Measurements from ENCODE around the gene PFKFB4. TPM values are rescaled to one million over a fixed set of nuclear protein-coding genes. Genes with fewer than 3 reads are reported as not detected.

Gene PFKFB4
- total and polyA plus RNA-seq, 2 of the 4 experiments (the other 2 are of a cell fraction): 16.9 to 17.0 TPM

DNA sequence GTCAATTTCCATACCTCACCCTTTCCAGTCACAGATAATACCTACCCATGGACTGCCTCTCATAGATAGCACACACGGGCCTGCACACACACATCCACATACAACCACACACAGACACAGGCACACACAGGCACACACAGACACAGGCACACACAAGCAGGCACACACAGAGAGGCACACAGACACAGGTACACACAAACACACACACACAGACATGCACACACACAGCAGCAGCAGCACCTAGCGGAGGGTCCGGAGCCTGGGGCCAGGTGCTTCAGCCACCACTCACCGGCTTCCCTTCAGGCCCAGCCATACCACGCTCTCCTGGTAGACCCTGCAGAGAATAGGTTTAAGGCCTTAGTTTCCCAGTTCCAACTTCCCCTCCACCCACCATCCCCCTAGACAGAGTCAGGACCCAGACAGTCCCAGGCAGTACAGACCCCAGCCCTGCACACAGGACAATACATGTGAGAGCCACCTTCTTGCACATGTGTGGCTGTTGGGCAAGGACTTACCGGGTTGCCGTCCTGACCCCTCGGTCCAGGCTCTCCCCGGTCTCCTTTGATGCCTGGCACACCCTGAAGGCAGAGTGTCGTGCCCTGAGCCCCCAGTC lies 17.5 kb upstream of the PFKFB4 start:
- peak overlapping the region; percentile 91; the same call in 1 of the 2 replicates for H2AK5ac ChIP-seq (ENCODE audit: low read depth, low read length)
- in situ Hi-C loops (cut with MboI; ENCODE audit: low sequenced_read_pairs): no loop called here
- H3K27me3 ChIP-seq (ENCODE audit: control insufficient read depth, insufficient read depth, low read length): no peaks in the 10 kb centered on the region
- no peak overlapping the region for H2BK15ac ChIP-seq (ENCODE audit: low read depth, low read length)
- ATAC-seq (ENCODE audit: low read depth) (no peak), DNase-seq (no peak)
- no peak overlapping the region for H3K9ac ChIP-seq (ENCODE audit: low read depth, low read length)
- no peak overlapping the region for H2BK120ac ChIP-seq (ENCODE audit: low read depth, low read length)
- H3K23ac ChIP-seq (ENCODE audit: low read depth, low read length): no peak overlapping the region
- H3K4me1 ChIP-seq (ENCODE audit: control insufficient read depth, insufficient read depth, low read length): no peaks in the 10 kb centered on the region
- H4K5ac ChIP-seq (ENCODE audit: low read depth, low read length): no peak overlapping the region
- 0 out of 2 replicates have a peak overlapping the region, but pooled peaks have one; percentile 35 for H3K4ac ChIP-seq (ENCODE audit: low read depth, low read length)
- peaks cover 4 to 9% of the 10 kb centered on the region in 2 experiments; a peak in 2 of 4 replicates for H3K79me1 ChIP-seq (ENCODE audit: low read depth in 1 of 2, low read length in 2 of 2)
- H2AK9ac ChIP-seq (replicated peaks; ENCODE audit: low read depth, low read length, poor library complexity): peak overlapping the region; percentile 28
- dilution Hi-C loops (cut with HindIII; ENCODE audit: low sequenced_read_pairs, unreplicated experiment): no loop called here
- no TSS peak for BruUV-seq (replicated peaks)
- no peak overlapping the region for H2AFZ ChIP-seq (replicated peaks; ENCODE audit: low read length, poor library complexity)
- H2BK5ac ChIP-seq (ENCODE audit: low read depth, low read length, poor library complexity, severe bottlenecking): peak overlapping the region; percentile 55
- peaks cover 6% of the 10 kb centered on the region; the same call in 1 of the 2 replicates for H4K20me1 ChIP-seq (ENCODE audit: insufficient read depth, low read length)
- no peak overlapping the region for H3K14ac ChIP-seq (replicated peaks; ENCODE audit: low read depth, low read length)
- no peak overlapping the region; the same call in 1 of the 2 replicates for H4K91ac ChIP-seq (ENCODE audit: insufficient read depth, low read depth, low read length)
- 96% methylated on average over 5 of the region's 10 CpGs; no CpG with 5 or more reads in 1 of the 2 experiments for WGBS, 2 experiments (ENCODE audit: extremely low coverage in 2 of 2, insufficient read length in 1 of 2)
- H3K9me3 ChIP-seq (ENCODE audit: control insufficient read depth, insufficient read depth, low read length): no peaks in the 10 kb centered on the region
- intact Hi-C loops (cut with micrococcal nuclease): no loop called here
- peak overlapping the region in 1 of 2 experiments; percentile 42; a peak in 1 of 4 replicates for H4K8ac ChIP-seq (ENCODE audit: low read depth in 2 of 2, low read length in 2 of 2)
- peaks cover 11% of the 10 kb centered on the region for H3K9me1 ChIP-seq (ENCODE audit: insufficient read depth, low read length)
- H3K18ac ChIP-seq (ENCODE audit: low read depth, low read length): no peak overlapping the region
- H3K4me2 ChIP-seq (ENCODE audit: low read depth, low read length): no peak overlapping the region
- H2BK20ac ChIP-seq (ENCODE audit: low read depth, low read length): no peak overlapping the region
- no peak overlapping the region for H3K56ac ChIP-seq (ENCODE audit: extremely low read depth, insufficient read depth, low read length)
- H3K36me3 ChIP-seq (ENCODE audit: control insufficient read depth, insufficient read depth, low read length): peaks cover 82% of the 10 kb centered on the region
- H3K27ac ChIP-seq (ENCODE audit: insufficient read depth, low read length): no peak overlapping the region
- POLR2A ChIA-PET (ENCODE audit: unreplicated experiment): no interaction called here
- CTCF ChIA-PET: no interaction called here
- no peak for TF ChIP-seq POLR2A (IDR thresholded peaks at IDR 0.05; ENCODE audit: low read depth, low read length)
- TF ChIP-seq, protein P1, sequence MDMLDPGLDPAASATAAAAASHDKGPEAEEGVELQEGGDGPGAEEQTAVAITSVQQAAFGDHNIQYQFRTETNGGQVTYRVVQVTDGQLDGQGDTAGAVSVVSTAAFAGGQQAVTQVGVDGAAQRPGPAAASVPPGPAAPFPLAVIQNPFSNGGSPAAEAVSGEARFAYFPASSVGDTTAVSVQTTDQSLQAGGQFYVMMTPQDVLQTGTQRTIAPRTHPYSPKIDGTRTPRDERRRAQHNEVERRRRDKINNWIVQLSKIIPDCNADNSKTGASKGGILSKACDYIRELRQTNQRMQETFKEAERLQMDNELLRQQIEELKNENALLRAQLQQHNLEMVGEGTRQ (IDR thresholded peaks at IDR 0.05; ENCODE audit: low read depth, low read length): no peak
- TF ChIP-seq, protein P2, sequence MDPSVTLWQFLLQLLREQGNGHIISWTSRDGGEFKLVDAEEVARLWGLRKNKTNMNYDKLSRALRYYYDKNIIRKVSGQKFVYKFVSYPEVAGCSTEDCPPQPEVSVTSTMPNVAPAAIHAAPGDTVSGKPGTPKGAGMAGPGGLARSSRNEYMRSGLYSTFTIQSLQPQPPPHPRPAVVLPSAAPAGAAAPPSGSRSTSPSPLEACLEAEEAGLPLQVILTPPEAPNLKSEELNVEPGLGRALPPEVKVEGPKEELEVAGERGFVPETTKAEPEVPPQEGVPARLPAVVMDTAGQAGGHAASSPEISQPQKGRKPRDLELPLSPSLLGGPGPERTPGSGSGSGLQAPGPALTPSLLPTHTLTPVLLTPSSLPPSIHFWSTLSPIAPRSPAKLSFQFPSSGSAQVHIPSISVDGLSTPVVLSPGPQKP (IDR thresholded peaks at IDR 0.05; ENCODE audit: borderline replicate concordance, low read depth, low read length): no peak
- no peak for TF ChIP-seq CEBPB (IDR thresholded peaks at IDR 0.05; ENCODE audit: low read depth, low read length)
- TF ChIP-seq RCOR1 (IDR thresholded peaks at IDR 0.05; ENCODE audit: insufficient replicate concordance, low read length): no peak
- TF ChIP-seq MXI1 (IDR thresholded peaks at IDR 0.05; ENCODE audit: borderline replicate concordance, low read depth, low read length): no peak
- TF ChIP-seq, protein P3, sequence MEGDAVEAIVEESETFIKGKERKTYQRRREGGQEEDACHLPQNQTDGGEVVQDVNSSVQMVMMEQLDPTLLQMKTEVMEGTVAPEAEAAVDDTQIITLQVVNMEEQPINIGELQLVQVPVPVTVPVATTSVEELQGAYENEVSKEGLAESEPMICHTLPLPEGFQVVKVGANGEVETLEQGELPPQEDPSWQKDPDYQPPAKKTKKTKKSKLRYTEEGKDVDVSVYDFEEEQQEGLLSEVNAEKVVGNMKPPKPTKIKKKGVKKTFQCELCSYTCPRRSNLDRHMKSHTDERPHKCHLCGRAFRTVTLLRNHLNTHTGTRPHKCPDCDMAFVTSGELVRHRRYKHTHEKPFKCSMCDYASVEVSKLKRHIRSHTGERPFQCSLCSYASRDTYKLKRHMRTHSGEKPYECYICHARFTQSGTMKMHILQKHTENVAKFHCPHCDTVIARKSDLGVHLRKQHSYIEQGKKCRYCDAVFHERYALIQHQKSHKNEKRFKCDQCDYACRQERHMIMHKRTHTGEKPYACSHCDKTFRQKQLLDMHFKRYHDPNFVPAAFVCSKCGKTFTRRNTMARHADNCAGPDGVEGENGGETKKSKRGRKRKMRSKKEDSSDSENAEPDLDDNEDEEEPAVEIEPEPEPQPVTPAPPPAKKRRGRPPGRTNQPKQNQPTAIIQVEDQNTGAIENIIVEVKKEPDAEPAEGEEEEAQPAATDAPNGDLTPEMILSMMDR (conservative IDR thresholded peaks at IDR 0.05; ENCODE audit: low read depth, low read length): no peak
- no peak for TF ChIP-seq RFX5 (IDR thresholded peaks at IDR 0.05; ENCODE audit: low read depth, low read length)
- TF ChIP-seq FOS (IDR thresholded peaks at IDR 0.05; ENCODE audit: low read depth, low read length): no peak
- TF ChIP-seq MAZ (IDR thresholded peaks at IDR 0.05; ENCODE audit: borderline replicate concordance, low read depth, low read length): no peak
- no peak for TF ChIP-seq BHLHE40 (IDR thresholded peaks at IDR 0.05; ENCODE audit: low read depth, low read length)
- TF ChIP-seq MAFK (IDR thresholded peaks at IDR 0.05; ENCODE audit: low read depth, low read length): no peak
- no peak for TF ChIP-seq CHD1 (IDR thresholded peaks at IDR 0.05; ENCODE audit: low read depth, low read length)
- TF ChIP-seq RAD21 (IDR thresholded peaks at IDR 0.05; ENCODE audit: low read length): no peak
- TF ChIP-seq NFE2L2 (IDR thresholded peaks at IDR 0.05; ENCODE audit: low read depth, low read length): no peak
- no peak for TF ChIP-seq SMC3 (IDR thresholded peaks at IDR 0.05; ENCODE audit: low read depth, low read length)
- no peak overlapping the region for H3K4me3 ChIP-seq (ENCODE audit: insufficient read depth, low read depth, low read length)
